Measurements from ENCODE around the gene TBX21. TPM values are rescaled to one million over a fixed set of nuclear protein-coding genes. Genes with fewer than 3 reads are reported as not detected.

Gene TBX21
- total RNA-seq, 1 experiment from 2014 or later, result 0.20 TPM

GRCh38 chr17:47776330-47777197 is 43.5 kb downstream of the TBX21 start:
- ChIA-PET POLR2A (no interaction called here), RAD21 (ENCODE audit: low non-redundant PET in 1 of 2, low total read pairs in 2 of 2, uncharacterized antibody in 2 of 2, unreplicated experiment in 2 of 2) (no interaction called here), CTCF (interaction anchor here (1.0 to 1.1 kb wide), 2 partner anchors 9 to 119 kb away, joined by 3 to 4 read pairs; partner anchors contain the start of gene SP2)
- Histone ChIP-seq H3K4me3 (replicated peaks in 1 of 2; ENCODE audit: low read depth in 1 of 2, low read length in 2 of 2) (no peak overlapping the region), H3K4me2 (ENCODE audit: low read length) (no peak overlapping the region), H3K36me3 (ENCODE audit: control insufficient read depth in 1 of 2, insufficient read depth in 2 of 2, low read length in 2 of 2) (no peaks in the 10 kb centered on the region), H3K79me2 (ENCODE audit: insufficient read depth, low read length) (no peaks in the 10 kb centered on the region), H3K9me2 (ENCODE audit: insufficient read depth) (no peaks in the 10 kb centered on the region), H3K27ac (ENCODE audit: low read depth, low read length) (no peak overlapping the region), H3K9ac (ENCODE audit: low read length) (no peak overlapping the region), H4K20me1 (ENCODE audit: insufficient read depth) (no peaks in the 10 kb centered on the region), H3K9me3 (ENCODE audit: control insufficient read depth in 1 of 2, insufficient read depth in 1 of 2, low read depth in 1 of 2, low read length in 2 of 2) (0 out of 4 replicates have a peak, but pooled peaks cover 1% of the 10 kb centered on the region in 2 experiments), H3K27me3 (ENCODE audit: insufficient read depth, low read length) (peaks cover 22% of the 10 kb centered on the region; the same call in 1 of the 2 replicates), H3K4me1 (ENCODE audit: control insufficient read depth in 1 of 2, insufficient read depth in 2 of 2, low read length in 2 of 2) (no peaks in the 10 kb centered on the region), H2AFZ (ENCODE audit: low read depth, low read length, poor library complexity, severe bottlenecking) (no peak overlapping the region)
- intact Hi-C loops (cut with micrococcal nuclease), result loop anchor here (1.0 kb wide), 3 partner anchors 26 to 242 kb away; no protein-coding TSS in a partner anchor
- ATAC-seq, result peak; percentile 94
- BruUV-seq (replicated peaks), result no TSS peak
- no peak for TF ChIP-seq REST (IDR thresholded peaks at IDR 0.05; ENCODE audit: low read depth)
- no peak for TF ChIP-seq POLR2AphosphoS5 (IDR thresholded peaks at IDR 0.05; ENCODE audit: low read depth, low read length)
- no peak for TF ChIP-seq ZNF274 (IDR thresholded peaks at IDR 0.05; ENCODE audit: low read depth, low read length)
- TF ChIP-seq, protein P1, sequence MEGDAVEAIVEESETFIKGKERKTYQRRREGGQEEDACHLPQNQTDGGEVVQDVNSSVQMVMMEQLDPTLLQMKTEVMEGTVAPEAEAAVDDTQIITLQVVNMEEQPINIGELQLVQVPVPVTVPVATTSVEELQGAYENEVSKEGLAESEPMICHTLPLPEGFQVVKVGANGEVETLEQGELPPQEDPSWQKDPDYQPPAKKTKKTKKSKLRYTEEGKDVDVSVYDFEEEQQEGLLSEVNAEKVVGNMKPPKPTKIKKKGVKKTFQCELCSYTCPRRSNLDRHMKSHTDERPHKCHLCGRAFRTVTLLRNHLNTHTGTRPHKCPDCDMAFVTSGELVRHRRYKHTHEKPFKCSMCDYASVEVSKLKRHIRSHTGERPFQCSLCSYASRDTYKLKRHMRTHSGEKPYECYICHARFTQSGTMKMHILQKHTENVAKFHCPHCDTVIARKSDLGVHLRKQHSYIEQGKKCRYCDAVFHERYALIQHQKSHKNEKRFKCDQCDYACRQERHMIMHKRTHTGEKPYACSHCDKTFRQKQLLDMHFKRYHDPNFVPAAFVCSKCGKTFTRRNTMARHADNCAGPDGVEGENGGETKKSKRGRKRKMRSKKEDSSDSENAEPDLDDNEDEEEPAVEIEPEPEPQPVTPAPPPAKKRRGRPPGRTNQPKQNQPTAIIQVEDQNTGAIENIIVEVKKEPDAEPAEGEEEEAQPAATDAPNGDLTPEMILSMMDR (IDR thresholded peaks at IDR 0.05 in 2 of 3, conservative IDR thresholded peaks at IDR 0.05 in 1 of 3; ENCODE audit: borderline replicate concordance in 1 of 3, insufficient read depth in 1 of 3, low read depth in 2 of 3, low read length in 2 of 3), result peak; percentile 84 to 88 (median 86)
- peak; percentile 84 for TF ChIP-seq RAD21 (IDR thresholded peaks at IDR 0.05; ENCODE audit: low read depth)
- DNase-seq (ENCODE audit: low read depth, low spot score), result peak; percentile 54
